ENCODE results near the gene BARX1.

The BARX1 gene

DNA sequence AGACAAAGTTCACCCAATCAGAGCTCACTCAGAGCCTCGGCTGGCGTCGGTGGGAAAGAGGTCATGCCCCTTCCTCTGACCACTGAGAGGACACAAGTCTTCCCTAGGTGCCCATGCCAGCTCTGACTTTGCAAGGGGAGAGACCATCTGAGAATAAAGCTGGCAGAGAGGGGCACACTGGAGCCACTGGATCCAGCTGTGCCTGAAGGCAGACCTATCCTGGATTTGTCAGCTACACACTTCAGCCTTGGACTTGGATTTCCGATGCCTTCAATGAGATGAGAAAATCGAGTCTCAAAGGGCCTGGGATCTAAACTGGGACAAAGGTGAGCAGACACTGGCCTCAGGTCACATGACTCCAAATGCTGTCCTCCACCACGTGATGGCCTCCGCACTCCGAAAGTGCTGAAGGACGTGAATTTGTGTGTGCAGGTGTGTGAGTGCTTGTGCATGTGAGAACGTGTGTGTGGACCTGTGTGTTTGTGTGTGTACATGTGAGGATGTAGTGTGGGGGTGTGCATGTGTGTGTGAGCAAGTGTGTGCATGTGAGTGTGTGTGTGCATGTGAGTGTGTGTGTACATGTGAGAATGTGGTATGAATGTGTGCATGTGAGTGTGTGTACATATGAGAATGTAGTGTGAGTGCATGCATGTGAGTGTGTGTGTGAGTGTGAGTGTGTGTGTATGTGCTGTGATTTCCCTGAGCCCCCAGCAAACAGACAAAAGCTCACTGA is 37.9 kb downstream of the BARX1 start:
- no peak for DNase-seq (ENCODE audit: low read depth in 2 of 2)

GRCh38 chr9:93916358-93916757 is 38.8 kb downstream of the BARX1 start:
- no peak for DNase-seq (ENCODE audit: low read depth in 2 of 2)

DNA sequence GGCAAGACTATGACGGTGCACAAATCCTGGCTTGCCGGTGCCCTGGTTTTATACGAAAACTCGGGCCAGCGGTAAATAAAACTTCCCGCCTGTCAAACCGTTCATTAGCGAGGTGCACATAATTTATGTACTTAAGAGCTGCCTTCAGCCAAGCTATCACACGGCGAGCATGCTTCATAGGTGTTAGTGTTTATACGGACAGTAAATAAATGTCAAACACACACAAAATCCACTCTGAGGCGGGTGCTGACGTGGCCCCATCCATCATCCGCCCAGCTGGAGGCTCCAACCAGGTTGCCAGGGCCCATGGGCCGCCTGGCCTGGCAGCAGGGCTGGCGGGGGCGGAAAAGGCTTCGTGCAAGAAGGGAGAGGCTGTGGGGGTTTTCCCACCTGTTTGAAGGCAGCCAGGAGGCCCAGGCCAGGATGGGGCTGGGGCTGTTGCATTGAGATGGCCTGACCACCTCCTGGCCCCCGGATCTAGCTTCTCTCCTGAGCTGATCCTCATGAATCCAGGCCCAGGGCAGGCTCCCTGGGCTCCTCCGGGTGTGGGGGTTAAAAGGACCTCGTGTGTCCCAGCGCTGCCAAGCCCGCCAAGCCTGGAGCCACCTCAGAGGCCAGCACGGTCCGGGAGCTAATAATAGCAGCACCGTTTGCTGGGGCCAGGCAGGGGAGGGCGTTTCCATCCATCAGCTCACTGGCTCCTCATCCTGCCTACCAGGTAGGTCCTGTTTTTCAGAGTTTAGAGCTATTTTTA is 43.2 kb downstream of the BARX1 start:
- no peak for DNase-seq (ENCODE audit: low read depth in 2 of 2)

- DNase-seq (ENCODE audit: low read depth in 2 of 2), result no peak
Measured at GRCh38 chr9:93911136-93911745, 43.9 kb downstream of the BARX1 start.

DNA sequence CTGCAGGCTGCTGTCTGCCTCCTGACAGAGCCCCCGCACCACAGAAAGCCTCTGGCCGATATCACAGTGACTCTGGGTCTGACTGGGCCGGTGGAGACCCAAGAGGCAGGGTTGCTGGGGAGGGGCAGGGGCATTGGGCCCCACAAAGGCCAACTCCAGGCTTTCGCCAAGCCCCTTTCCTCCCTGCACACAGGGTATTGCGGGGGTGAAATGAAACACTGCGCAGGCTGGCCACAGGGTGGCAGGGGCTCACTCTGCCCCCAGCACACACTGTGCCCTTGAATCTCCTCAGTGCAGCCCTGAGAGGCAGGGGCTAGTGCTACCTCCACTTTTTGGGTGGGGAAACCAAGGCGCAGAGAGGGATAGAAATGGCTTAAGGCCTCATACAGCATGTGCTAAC is 44.6 kb downstream of the BARX1 start:
- DNase-seq (ENCODE audit: low read depth in 2 of 2), result no peak

DNA sequence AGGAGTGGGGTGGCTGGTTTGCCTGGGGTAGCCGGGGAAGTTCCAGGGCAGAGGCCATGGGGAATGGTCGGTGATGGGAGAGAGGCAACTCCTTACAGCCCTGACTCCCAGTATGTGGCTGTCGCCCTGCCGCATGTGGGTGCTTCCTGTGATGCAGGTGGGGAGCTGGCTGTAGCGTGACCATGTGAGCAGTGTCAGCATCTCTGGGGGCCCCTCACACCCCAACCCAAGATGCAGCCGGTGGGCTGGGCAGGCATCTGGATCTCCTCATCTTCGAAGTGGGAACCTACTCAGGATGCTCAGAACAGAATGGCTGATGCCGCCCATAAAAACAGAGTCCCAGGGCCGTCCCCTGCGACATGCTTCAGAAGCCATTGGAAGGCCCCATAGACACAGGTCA is 45.0 kb downstream of the BARX1 start:
- DNase-seq (ENCODE audit: low read depth in 2 of 2), result no peak

- DNase-seq (ENCODE audit: low read depth in 2 of 2), result no peak
Measured at GRCh38 chr9:93909242-93909616, 45.9 kb downstream of the BARX1 start.

GRCh38 chr9:93908591-93909241 is 46.4 kb downstream of the BARX1 start:
- no peak for DNase-seq (ENCODE audit: low read depth in 2 of 2)

- no peak for DNase-seq (ENCODE audit: low read depth in 2 of 2)
Measured at GRCh38 chr9:93907551-93908199, 47.5 kb downstream of the BARX1 start.

DNA sequence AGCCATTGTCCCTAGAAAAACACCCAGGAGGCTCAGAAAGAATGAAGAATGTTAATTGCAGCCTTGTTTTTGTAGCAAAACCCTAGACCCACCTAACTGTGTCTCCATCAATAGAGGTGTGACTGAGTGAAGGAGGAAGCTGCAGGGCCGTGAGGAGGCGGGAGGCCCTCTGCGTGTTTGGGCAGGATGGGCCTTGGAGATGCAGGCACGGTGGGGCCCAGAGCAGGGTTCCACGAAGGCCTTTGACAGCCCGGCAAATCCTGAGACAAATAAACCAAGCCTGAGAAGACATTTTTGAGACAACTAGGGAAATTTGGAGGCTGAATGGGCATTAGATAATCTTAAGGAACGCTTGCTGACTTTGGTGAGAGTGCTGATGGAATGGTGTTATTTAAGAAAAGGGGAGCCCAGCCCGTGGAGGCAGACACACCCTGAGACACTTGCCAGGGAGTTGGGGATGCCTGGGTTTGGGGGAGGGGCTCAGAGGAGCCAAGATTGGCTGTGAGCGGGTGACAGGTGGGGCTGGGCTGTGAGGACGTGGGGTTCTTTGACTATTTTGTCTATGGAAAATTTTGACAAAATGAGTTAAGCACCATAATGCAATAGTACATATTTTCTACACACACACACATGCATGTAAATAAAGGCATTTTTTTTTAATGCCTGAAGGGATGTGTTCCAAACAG is 48.8 kb downstream of the BARX1 start:
- no peak for DNase-seq (ENCODE audit: low read depth in 2 of 2)

DNA sequence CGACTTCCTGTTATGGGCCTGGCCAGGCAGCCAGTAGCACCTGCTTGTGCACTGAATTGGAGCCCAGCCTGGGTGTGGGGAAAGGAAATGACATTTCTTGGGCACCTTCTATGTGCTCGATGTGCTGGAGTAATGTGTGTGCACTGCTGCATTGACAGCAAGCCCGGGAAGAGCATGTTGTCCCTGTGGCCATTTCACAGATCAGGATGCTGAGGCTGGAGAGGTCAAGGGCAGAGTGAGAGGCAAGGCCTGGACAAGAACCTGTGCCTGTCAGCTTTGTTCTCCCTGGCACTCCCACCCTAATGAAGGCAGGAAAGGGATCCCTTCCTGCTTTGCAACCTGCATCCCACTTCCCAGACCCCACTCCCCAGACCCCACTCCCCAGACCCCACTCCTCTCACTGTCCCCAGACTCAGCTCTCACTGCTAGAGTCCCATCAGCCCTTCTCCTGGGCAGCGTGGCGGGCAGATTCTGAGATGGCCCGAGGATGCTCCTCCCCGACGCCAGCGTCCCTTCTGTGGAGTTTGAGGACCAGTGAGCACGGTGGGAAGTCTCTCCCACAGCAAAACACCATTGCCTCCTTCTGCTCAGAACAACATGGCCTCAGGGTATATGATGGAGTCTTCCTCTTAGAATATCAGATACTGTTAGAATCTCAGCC is 49.6 kb downstream of the BARX1 start:
- DNase-seq (ENCODE audit: low read depth in 2 of 2), result no peak

DNA sequence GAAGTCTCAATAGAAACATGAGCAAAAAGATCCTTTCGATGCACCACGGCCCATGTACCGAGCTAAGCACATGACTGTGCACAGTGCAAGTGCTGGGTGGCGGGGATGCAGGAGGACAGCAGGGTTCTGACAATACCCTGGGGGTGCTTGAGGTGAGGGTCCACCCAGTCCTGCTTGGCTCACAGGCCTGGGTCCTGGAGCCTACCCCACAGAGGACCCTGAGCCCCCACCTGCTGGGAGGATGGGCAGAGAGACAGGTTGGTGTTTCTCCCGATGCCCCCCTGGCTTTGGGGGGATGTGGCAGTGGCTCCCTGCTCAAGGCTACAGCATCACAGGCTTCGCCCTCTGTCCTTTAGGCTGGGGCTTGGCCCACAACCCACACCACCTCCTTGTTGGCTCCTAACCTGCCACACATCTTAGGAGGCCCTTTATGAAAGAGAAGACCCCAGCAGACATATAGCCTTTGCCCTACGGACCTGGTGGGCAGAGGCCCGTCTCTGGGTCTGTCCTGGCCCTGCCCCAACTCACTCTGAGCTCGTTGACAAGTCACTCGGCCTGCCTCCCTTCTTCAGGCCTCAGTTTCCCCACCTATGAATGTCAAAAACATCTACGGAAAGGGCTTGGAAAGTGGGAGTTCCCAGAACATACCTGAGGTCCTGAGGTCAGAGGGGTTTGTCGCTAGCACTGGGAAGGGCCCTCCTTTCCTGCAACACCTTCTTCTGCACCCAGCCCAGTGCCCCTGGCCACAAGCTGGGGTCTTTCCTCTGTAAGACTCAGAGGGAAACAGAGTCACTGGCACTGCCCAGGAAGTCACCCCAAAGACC is 50.3 kb downstream of the BARX1 start:
- no peak for DNase-seq (ENCODE audit: low read depth in 2 of 2)

GRCh38 chr9:93903886-93904648 is 51.1 kb downstream of the BARX1 start:
- DNase-seq (ENCODE audit: low read depth in 2 of 2), result no peak

GRCh38 chr9:93902780-93903655 is 52.1 kb downstream of the BARX1 start:
- DNase-seq (ENCODE audit: low read depth in 2 of 2), result no peak

GRCh38 chr9:93902051-93902779 is 52.9 kb downstream of the BARX1 start:
- no peak for DNase-seq (ENCODE audit: low read depth in 2 of 2)
